GM06990 (cell line): ENCODE data around the gene VWF.
A peak's percentile ranks its signal among the peaks of the same experiment; 100 is the strongest.

ENCODE experiments used
- DNase-seq: peaks from one replicate; pipeline ENCODE4 v3.0.0-alpha.2; 2011; ENCODE audit not compliant: insufficient read length; ENCODE audit errors: extremely low read depth
- H3K27me3 ChIP-seq: replicated peaks from 2 replicates; pipeline ENCODE4 v1.6.0; 2011; ENCODE audit warnings: low read length; ENCODE audit not compliant: control insufficient read depth, insufficient read depth
- H3K36me3 ChIP-seq: 2 replicates; pipeline ENCODE4 v1.5.1; 2011; ENCODE audit warnings: low read length; ENCODE audit not compliant: control insufficient read depth, insufficient read depth
- H3K4me3 ChIP-seq: replicated peaks from 2 replicates; pipeline ENCODE4 v1.5.1; 2011; ENCODE audit warnings: low read depth, mild to moderate bottlenecking, control low read depth, low read length
- TF ChIP-seq, protein P1 (sequence below): IDR thresholded peaks from 2 replicates; pipeline ENCODE4 v1.5.1; 2011; ENCODE audit warnings: low read length, control low read depth, mild to moderate bottlenecking, inconsistent platforms; ENCODE audit not compliant: insufficient read depth, poor library complexity, severe bottlenecking

The VWF gene

DNA sequence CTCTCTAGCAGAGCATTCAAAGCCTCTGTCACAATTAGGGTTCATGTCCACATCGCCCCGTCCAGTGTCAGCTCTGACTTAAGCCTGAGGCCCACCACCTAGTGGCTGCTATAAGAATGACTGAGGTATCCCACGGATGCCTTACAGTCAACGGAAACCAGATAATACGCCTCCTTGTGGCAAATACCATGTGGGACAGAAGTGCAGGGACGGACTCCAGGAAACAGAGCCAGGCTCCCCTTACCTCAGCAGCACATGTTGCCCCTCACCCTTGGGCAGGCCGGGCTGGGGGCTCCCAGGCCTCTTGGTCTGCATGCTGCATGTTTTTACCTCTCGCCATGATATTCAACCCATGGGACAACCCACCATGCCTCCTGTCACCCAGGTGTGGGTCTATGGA, 86.3 kb downstream of the VWF start:
- no peak for DNase-seq
- Histone ChIP-seq H3K36me3 (no peaks in the 10 kb centered on the region), H3K27me3 (no peaks in the 10 kb centered on the region; the same call in 1 of the 2 replicates), H3K4me3 (no peak overlapping the region)
- TF ChIP-seq, protein P1, sequence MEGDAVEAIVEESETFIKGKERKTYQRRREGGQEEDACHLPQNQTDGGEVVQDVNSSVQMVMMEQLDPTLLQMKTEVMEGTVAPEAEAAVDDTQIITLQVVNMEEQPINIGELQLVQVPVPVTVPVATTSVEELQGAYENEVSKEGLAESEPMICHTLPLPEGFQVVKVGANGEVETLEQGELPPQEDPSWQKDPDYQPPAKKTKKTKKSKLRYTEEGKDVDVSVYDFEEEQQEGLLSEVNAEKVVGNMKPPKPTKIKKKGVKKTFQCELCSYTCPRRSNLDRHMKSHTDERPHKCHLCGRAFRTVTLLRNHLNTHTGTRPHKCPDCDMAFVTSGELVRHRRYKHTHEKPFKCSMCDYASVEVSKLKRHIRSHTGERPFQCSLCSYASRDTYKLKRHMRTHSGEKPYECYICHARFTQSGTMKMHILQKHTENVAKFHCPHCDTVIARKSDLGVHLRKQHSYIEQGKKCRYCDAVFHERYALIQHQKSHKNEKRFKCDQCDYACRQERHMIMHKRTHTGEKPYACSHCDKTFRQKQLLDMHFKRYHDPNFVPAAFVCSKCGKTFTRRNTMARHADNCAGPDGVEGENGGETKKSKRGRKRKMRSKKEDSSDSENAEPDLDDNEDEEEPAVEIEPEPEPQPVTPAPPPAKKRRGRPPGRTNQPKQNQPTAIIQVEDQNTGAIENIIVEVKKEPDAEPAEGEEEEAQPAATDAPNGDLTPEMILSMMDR, result peak; percentile 91

DNA sequence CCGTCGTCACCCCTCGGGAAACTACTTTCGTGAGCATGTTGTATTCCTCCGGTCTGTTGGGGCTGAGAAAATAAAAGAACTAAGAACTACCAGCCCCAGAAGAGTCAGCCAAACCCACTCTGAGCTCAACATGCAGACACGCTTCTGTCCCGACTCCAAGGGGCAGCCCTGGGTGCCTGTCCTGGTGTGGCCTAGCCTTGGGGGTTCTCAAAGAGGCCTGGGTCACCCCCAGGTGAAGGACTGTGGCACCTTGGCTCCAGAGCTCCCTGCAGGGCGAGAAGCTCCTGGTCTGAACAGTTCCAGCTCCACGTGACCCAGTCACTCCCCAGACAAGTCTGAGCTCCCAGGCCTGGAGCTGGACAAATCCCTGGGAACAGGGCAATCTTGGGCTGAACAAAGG, 87.0 kb downstream of the VWF start:
- Histone ChIP-seq H3K4me3 (no peak overlapping the region), H3K36me3 (no peaks in the 10 kb centered on the region), H3K27me3 (no peaks in the 10 kb centered on the region; the same call in 1 of the 2 replicates)
- TF ChIP-seq, protein P1, result no peak
- DNase-seq, result no peak

DNA sequence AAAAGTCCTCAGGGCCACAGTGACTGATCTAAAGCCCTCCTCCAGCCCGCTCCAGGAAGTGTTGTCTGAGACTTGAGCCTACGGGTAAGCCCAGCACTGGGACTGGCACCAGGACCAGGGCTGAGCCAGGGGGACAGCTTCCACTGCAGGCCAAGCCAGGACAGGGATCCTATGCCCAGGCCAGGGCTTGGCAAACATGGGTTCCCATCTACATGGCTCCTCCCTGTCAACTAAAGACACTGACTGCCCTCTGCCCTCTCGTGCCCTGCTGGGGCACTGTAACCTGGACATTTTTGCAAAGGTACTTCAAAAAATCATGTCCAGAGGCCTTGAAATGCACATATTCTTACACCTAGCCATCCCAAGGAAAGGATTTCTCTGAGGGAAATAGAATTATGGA, 88.0 kb downstream of the VWF start:
- DNase-seq, result no peak
- TF ChIP-seq, protein P1, result no peak
- no peaks in the 10 kb centered on the region; the same call in 1 of the 2 replicates for H3K27me3 ChIP-seq

DNA sequence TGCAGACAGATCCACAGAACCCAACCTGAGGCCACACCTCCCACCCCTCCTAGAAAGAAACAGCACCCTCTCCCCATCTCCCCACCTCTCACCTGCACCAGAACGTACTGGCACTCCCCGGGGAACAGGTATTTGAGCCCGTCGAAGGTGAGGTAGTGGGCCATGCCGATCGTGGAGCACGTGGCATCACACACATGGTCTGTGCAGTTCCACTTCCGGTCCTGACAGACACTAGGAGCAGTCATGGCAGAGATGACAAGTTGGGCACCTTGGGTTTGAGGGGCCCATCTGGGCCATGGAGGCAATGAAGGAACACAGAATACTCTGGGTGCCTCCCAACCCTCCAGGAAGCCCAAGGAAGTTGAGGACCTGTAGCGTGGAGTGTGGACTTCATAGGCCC, 89.9 kb downstream of the VWF start:
- DNase-seq, result no peak
- TF ChIP-seq, protein P1, result no peak
- Histone ChIP-seq H3K36me3 (no peaks in the 10 kb centered on the region), H3K4me3 (no peak overlapping the region), H3K27me3 (peaks cover 1% of the 10 kb centered on the region; the same call in 1 of the 2 replicates)

More for the DNA sequence above, 88.0 kb downstream of the VWF start:
- H3K4me3 ChIP-seq, result no peak overlapping the region
- no peaks in the 10 kb centered on the region for H3K36me3 ChIP-seq

DNA sequence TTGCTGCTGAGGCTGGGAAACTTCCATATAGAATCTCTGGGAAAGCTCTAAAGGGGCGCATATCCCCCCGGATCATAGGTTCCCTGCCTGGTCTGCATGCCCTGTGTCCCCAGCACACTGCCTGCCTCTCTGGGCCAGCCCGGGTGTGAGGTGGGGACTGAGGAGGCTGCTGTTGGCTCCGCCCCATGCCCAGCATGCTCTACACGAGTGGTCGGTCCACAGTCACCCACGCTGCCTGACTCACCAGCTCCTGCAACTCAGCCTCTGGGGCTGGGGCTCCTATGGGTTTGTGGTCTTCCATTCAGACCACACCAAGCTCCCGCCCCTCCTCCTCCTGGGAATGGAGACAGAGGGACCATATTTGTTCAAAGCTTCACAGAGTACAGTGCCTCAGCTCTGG, 90.9 kb downstream of the VWF start:
- Histone ChIP-seq H3K36me3 (no peaks in the 10 kb centered on the region), H3K27me3 (peaks cover 1% of the 10 kb centered on the region; the same call in 1 of the 2 replicates), H3K4me3 (no peak overlapping the region)
- DNase-seq, result no peak
- TF ChIP-seq, protein P1, result no peak

DNA sequence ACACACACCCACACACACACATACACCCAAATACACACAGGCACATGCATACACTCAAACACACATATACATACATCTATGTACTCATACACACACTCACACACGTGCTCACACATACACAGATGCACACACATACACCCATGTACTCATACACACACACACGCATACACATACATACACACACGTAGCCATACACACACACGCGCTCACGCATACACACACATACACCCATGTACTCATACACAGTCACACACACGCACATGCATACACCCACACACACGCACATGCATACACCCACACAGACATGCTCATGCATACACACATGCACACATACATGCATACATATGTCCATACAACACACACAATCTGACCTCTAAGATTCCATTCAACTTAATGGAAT, 91.7 kb downstream of the VWF start:
- Histone ChIP-seq H3K4me3 (no peak overlapping the region), H3K36me3 (no peaks in the 10 kb centered on the region), H3K27me3 (peaks cover 1% of the 10 kb centered on the region; the same call in 1 of the 2 replicates)
- DNase-seq, result no peak
- TF ChIP-seq, protein P1, result no peak
